HEK293 (cell line): ENCODE data around the gene AKAP8.
A peak's percentile ranks its signal among the peaks of the same experiment; 100 is the strongest.

Source experiments
- CTCF ChIA-PET: fragments of 350-600 bp; formaldehyde crosslinking; extraction: SDS; loops from one replicate; lab custom pipeline; 2021; ENCODE audit warnings: antibody characterized with exemption; lab: Yijun Ruan, JAX
- POLR2A ChIA-PET: fragments of 300-600 bp; formaldehyde crosslinking; extraction: SDS; loops from one replicate; lab custom pipeline; 2020; ENCODE audit warnings: antibody characterized with exemption, inconsistent platforms; lab: Yijun Ruan, JAX
- H3K27ac ChIP-seq: fragments of 200-500 bp; sonication (Bioruptor generic); 2 replicates; pipeline ENCODE4 v1.5.1; 2014; ENCODE audit warnings: low read depth, low read length, control low read depth, inconsistent platforms; ENCODE audit errors: extremely low read depth
- H3K36me3 ChIP-seq, 2 experiments: fragments of 200-500 bp in 1 of 2; sonication (Bioruptor generic) in 1 of 2; 1 replicate in 1 of 2; 2 replicates in 1 of 2; pipeline ENCODE4 v1.5.1; 2014 to 2017; ENCODE audit warnings: inconsistent platforms in 2 of 2, low read length in 2 of 2; ENCODE audit not compliant: control insufficient read depth in 2 of 2, insufficient read depth in 1 of 2
- H3K4me1 ChIP-seq: fragments of 200-500 bp; sonication (Bioruptor generic); 2 replicates; pipeline ENCODE4 v1.5.1; 2014; ENCODE audit warnings: mild to moderate bottlenecking, low read length, inconsistent platforms; ENCODE audit not compliant: control insufficient read depth, insufficient read depth
- H3K4me3 ChIP-seq: 2 replicates; pipeline ENCODE4 v1.5.1; 2011; ENCODE audit warnings: low read depth, mild to moderate bottlenecking, control low read depth, low read length, moderate library complexity
- H3K9me3 ChIP-seq: fragments of 200-500 bp; sonication (Bioruptor generic); 2 replicates; pipeline ENCODE4 v1.5.1; 2014; ENCODE audit warnings: low read depth, low read length, inconsistent platforms; ENCODE audit not compliant: control insufficient read depth, insufficient read depth
- GLIS2 ChIP-seq: fragments of 450-650 bp; formaldehyde crosslinking; IDR thresholded peaks from 2 replicates; pipeline ENCODE4 v1.5.1; 2016; ENCODE audit warnings: missing biosample characterization, missing genetic modification characterization
- KLF1 ChIP-seq: fragments of 450-650 bp; formaldehyde crosslinking; IDR thresholded peaks from 2 replicates; pipeline ENCODE4 v1.5.1; 2016; ENCODE audit warnings: missing biosample characterization, missing genetic modification characterization
- KLF10 ChIP-seq: fragments of 450-650 bp; IDR thresholded peaks from 2 replicates; pipeline ENCODE4 v1.5.1; 2018; ENCODE audit warnings: missing biosample characterization, mild to moderate bottlenecking, missing genetic modification characterization
- KLF8 ChIP-seq: fragments of 450-650 bp; formaldehyde crosslinking; IDR thresholded peaks from 2 replicates; pipeline ENCODE4 v1.5.1; 2016; ENCODE audit warnings: missing biosample characterization, missing genetic modification characterization
- OSR2 ChIP-seq: fragments of 450-650 bp; formaldehyde crosslinking; IDR thresholded peaks from 2 replicates; pipeline ENCODE4 v1.5.1; 2016; ENCODE audit warnings: missing biosample characterization, missing genetic modification characterization
- OVOL3 ChIP-seq: fragments of 450-650 bp; formaldehyde crosslinking; IDR thresholded peaks from 2 replicates; pipeline ENCODE4 v1.5.1; 2016; ENCODE audit warnings: missing biosample characterization, missing genetic modification characterization
- PRDM1 ChIP-seq: fragments of 450-650 bp; formaldehyde crosslinking; IDR thresholded peaks from 2 replicates; pipeline ENCODE4; 2016; ENCODE audit warnings: missing biosample characterization, missing genetic modification characterization
- REPIN1 ChIP-seq: fragments of 450-650 bp; formaldehyde crosslinking; IDR thresholded peaks from 2 replicates; pipeline ENCODE4 v1.5.1; 2017; ENCODE audit warnings: missing biosample characterization, missing genetic modification characterization, low read depth
- SP3 ChIP-seq: fragments of 450-650 bp; formaldehyde crosslinking; IDR thresholded peaks from 2 replicates; pipeline ENCODE4 v1.5.1; 2016; ENCODE audit warnings: missing biosample characterization, missing genetic modification characterization
- WT1 ChIP-seq: fragments of 450-650 bp; formaldehyde crosslinking; IDR thresholded peaks from 2 replicates; pipeline ENCODE4 v1.5.1; 2016; ENCODE audit warnings: missing biosample characterization, missing genetic modification characterization
- ZBTB20 ChIP-seq: fragments of 450-650 bp; formaldehyde crosslinking; IDR thresholded peaks from 2 replicates; pipeline ENCODE4 v1.5.1; 2016; ENCODE audit warnings: missing biosample characterization, missing genetic modification characterization
- ZBTB21 ChIP-seq: fragments of 450-650 bp; formaldehyde crosslinking; IDR thresholded peaks from 2 replicates; pipeline ENCODE4 v1.5.1; 2017; ENCODE audit warnings: missing biosample characterization, missing genetic modification characterization
- ZEB2 ChIP-seq: fragments of 450-650 bp; formaldehyde crosslinking; IDR thresholded peaks from 2 replicates; pipeline ENCODE4 v1.5.1; 2016; ENCODE audit warnings: missing biosample characterization, missing genetic modification characterization
- ZFHX2 ChIP-seq: fragments of 450-650 bp; formaldehyde crosslinking; conservative IDR thresholded peaks from 2 replicates; pipeline ENCODE4 v1.5.1; 2016; ENCODE audit warnings: missing biosample characterization, missing genetic modification characterization
- ZNF221 ChIP-seq: fragments of 450-650 bp; formaldehyde crosslinking; IDR thresholded peaks from 2 replicates; pipeline ENCODE4 v1.5.1; 2017; ENCODE audit warnings: missing biosample characterization, missing genetic modification characterization, borderline replicate concordance
- ZNF404 ChIP-seq: fragments of 450-650 bp; formaldehyde crosslinking; IDR thresholded peaks from 2 replicates; pipeline ENCODE4 v1.5.1; 2017; ENCODE audit warnings: missing biosample characterization, missing genetic modification characterization
- ZNF501 ChIP-seq: fragments of 450-650 bp; formaldehyde crosslinking; IDR thresholded peaks from 2 replicates; pipeline ENCODE4 v1.5.1; 2016; ENCODE audit warnings: missing biosample characterization, missing genetic modification characterization
- ZNF514 ChIP-seq: fragments of 450-650 bp; formaldehyde crosslinking; IDR thresholded peaks from 2 replicates; pipeline ENCODE4 v1.5.1; 2016; ENCODE audit warnings: missing biosample characterization, missing genetic modification characterization
- ZNF561 ChIP-seq: fragments of 450-650 bp; IDR thresholded peaks from 2 replicates; pipeline ENCODE4 v1.5.1; 2018; ENCODE audit warnings: missing biosample characterization, missing genetic modification characterization, borderline replicate concordance
- ZNF623 ChIP-seq: fragments of 450-650 bp; formaldehyde crosslinking; IDR thresholded peaks from 2 replicates; pipeline ENCODE4 v1.5.1; 2016; ENCODE audit warnings: missing biosample characterization, missing genetic modification characterization
- ZNF654 ChIP-seq: fragments of 450-650 bp; formaldehyde crosslinking; IDR thresholded peaks from 2 replicates; pipeline ENCODE4 v1.5.1; 2016; ENCODE audit warnings: low read depth, missing biosample characterization, missing genetic modification characterization
- ZNF701 ChIP-seq: fragments of 450-650 bp; formaldehyde crosslinking; IDR thresholded peaks from 2 replicates; pipeline ENCODE4 v1.5.1; 2016; ENCODE audit warnings: missing biosample characterization, missing genetic modification characterization
- ZNF768 ChIP-seq: fragments of 450-650 bp; formaldehyde crosslinking; IDR thresholded peaks from 2 replicates; pipeline ENCODE4 v1.5.1; 2018; ENCODE audit warnings: missing biosample characterization, mild to moderate bottlenecking, missing genetic modification characterization
- ZNF830 ChIP-seq: fragments of 450-650 bp; IDR thresholded peaks from 2 replicates; pipeline ENCODE4 v1.5.0; 2018; ENCODE audit warnings: missing biosample characterization, missing genetic modification characterization, low read depth, mild to moderate bottlenecking, moderate library complexity
- TF ChIP-seq, protein P1 (sequence below): fragments of 450-650 bp; formaldehyde crosslinking; IDR thresholded peaks from 2 replicates; pipeline ENCODE4 v1.5.1; 2016; ENCODE audit warnings: missing biosample characterization, missing genetic modification characterization
- TF ChIP-seq, protein P2 (sequence below): fragments of 450-650 bp; IDR thresholded peaks from 2 replicates; pipeline ENCODE4 v1.5.1; 2018; ENCODE audit warnings: missing biosample characterization, mild to moderate bottlenecking, missing genetic modification characterization
- TF ChIP-seq, protein P3 (sequence below): fragments of 450-650 bp; formaldehyde crosslinking; IDR thresholded peaks from 2 replicates; pipeline ENCODE4 v1.5.1; 2016; ENCODE audit warnings: missing biosample characterization, missing genetic modification characterization
- TF ChIP-seq, protein P4 (sequence below): fragments of 450-650 bp; formaldehyde crosslinking; IDR thresholded peaks from 2 replicates; pipeline ENCODE4 v1.5.1; 2017; ENCODE audit warnings: missing biosample characterization, missing genetic modification characterization
- TF ChIP-seq, protein P5 (sequence below): fragments of 450-650 bp; formaldehyde crosslinking; IDR thresholded peaks from 2 replicates; pipeline ENCODE4 v1.5.1; 2017; ENCODE audit warnings: missing biosample characterization, missing genetic modification characterization

AKAP8 gene

DNA sequence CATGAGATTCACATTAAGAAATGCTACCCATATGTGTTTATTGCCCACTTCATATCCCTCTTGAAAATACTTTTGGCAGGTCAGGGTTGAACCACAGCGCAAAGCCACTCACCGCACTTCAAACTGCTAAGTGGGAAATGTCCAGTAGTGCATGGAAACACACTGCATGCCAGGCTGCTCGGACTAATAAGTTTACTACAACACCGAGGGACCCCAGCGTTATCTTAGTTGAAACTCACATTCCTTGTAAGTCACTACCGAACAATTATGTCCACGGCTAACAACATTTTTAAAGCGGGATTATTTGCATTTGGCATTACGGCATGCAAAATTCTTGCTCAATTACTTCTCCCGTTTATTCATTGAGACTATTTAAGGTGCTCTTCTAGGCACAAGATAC lies 51.3 kb downstream of the AKAP8 start:
- Histone ChIP-seq H3K36me3 (no peaks in the 10 kb centered on the region), H3K27ac (no peak overlapping the region), H3K4me1 (peaks cover 43% of the 10 kb centered on the region), H3K4me3 (no peak overlapping the region), H3K9me3 (no peaks in the 10 kb centered on the region)
- TF ChIP-seq, protein P1, sequence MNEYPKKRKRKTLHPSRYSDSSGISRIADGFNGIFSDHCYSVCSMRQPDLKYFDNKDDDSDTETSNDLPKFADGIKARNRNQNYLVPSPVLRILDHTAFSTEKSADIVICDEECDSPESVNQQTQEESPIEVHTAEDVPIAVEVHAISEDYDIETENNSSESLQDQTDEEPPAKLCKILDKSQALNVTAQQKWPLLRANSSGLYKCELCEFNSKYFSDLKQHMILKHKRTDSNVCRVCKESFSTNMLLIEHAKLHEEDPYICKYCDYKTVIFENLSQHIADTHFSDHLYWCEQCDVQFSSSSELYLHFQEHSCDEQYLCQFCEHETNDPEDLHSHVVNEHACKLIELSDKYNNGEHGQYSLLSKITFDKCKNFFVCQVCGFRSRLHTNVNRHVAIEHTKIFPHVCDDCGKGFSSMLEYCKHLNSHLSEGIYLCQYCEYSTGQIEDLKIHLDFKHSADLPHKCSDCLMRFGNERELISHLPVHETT: no peak
- TF ChIP-seq ZNF623 (tag by site-specific recombination) (no peak), KLF10 (tag by site-specific recombination) (no peak), ZBTB21 (tag by site-specific recombination) (no peak), KLF1 (tag by site-specific recombination) (no peak), ZFHX2 (tag by site-specific recombination) (no peak), WT1 (tag by site-specific recombination) (no peak), ZNF404 (tag by site-specific recombination) (no peak), ZNF701 (tag by site-specific recombination) (no peak), KLF8 (tag by site-specific recombination) (no peak), GLIS2 (tag by site-specific recombination) (no peak), ZNF768 (tag by site-specific recombination) (no peak), ZNF501 (tag by site-specific recombination) (no peak), PRDM1 (tag by site-specific recombination) (no peak), OSR2 (tag by site-specific recombination) (peak; percentile 48; the same call in 1 of the 2 replicates), OVOL3 (tag by site-specific recombination) (no peak), REPIN1 (tag by site-specific recombination) (no peak), SP3 (tag by site-specific recombination) (no peak), ZNF654 (tag by site-specific recombination) (no peak), ZEB2 (0 out of 2 replicates have a peak, but pooled peaks have one; percentile 6), ZBTB20 (tag by site-specific recombination) (no peak), ZNF561 (no peak), ZNF221 (tag by site-specific recombination) (no peak), ZNF830 (tag by site-specific recombination) (no peak), ZNF514 (tag by site-specific recombination) (no peak)
- TF ChIP-seq, protein P2, sequence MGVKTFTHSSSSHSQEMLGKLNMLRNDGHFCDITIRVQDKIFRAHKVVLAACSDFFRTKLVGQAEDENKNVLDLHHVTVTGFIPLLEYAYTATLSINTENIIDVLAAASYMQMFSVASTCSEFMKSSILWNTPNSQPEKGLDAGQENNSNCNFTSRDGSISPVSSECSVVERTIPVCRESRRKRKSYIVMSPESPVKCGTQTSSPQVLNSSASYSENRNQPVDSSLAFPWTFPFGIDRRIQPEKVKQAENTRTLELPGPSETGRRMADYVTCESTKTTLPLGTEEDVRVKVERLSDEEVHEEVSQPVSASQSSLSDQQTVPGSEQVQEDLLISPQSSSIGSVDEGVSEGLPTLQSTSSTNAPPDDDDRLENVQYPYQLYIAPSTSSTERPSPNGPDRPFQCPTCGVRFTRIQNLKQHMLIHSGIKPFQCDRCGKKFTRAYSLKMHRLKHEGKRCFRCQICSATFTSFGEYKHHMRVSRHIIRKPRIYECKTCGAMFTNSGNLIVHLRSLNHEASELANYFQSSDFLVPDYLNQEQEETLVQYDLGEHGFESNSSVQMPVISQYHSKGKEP (tag by site-specific recombination): 0 out of 2 replicates have a peak, but pooled peaks have one; percentile 58
- TF ChIP-seq, protein P3, sequence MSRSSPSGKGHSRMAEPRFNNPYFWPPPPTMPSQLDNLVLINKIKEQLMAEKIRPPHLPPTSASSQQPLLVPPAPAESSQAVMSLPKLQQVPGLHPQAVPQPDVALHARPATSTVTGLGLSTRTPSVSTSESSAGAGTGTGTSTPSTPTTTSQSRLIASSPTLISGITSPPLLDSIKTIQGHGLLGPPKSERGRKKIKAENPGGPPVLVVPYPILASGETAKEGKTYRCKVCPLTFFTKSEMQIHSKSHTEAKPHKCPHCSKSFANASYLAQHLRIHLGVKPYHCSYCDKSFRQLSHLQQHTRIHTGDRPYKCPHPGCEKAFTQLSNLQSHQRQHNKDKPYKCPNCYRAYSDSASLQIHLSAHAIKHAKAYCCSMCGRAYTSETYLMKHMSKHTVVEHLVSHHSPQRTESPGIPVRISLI (tag by site-specific recombination): no peak
- TF ChIP-seq, protein P4, sequence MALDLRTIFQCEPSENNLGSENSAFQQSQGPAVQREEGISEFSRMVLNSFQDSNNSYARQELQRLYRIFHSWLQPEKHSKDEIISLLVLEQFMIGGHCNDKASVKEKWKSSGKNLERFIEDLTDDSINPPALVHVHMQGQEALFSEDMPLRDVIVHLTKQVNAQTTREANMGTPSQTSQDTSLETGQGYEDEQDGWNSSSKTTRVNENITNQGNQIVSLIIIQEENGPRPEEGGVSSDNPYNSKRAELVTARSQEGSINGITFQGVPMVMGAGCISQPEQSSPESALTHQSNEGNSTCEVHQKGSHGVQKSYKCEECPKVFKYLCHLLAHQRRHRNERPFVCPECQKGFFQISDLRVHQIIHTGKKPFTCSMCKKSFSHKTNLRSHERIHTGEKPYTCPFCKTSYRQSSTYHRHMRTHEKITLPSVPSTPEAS (tag by site-specific recombination): no peak
- TF ChIP-seq, protein P5, sequence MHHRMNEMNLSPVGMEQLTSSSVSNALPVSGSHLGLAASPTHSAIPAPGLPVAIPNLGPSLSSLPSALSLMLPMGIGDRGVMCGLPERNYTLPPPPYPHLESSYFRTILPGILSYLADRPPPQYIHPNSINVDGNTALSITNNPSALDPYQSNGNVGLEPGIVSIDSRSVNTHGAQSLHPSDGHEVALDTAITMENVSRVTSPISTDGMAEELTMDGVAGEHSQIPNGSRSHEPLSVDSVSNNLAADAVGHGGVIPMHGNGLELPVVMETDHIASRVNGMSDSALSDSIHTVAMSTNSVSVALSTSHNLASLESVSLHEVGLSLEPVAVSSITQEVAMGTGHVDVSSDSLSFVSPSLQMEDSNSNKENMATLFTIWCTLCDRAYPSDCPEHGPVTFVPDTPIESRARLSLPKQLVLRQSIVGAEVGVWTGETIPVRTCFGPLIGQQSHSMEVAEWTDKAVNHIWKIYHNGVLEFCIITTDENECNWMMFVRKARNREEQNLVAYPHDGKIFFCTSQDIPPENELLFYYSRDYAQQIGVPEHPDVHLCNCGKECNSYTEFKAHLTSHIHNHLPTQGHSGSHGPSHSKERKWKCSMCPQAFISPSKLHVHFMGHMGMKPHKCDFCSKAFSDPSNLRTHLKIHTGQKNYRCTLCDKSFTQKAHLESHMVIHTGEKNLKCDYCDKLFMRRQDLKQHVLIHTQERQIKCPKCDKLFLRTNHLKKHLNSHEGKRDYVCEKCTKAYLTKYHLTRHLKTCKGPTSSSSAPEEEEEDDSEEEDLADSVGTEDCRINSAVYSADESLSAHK: peak; percentile 86
- ChIA-PET CTCF (interaction anchor here (1.0 kb wide), 1 partner anchor 24 kb away, joined by 4 read pairs; no protein-coding TSS in a partner anchor), POLR2A (no interaction called here)
